Fibroblast of lung (primary cell): ENCODE results near the gene MBNL2.

Experiments
- EZH2 ChIP-seq: IDR thresholded peaks from 2 replicates; pipeline ENCODE4 v1.5.1; 2012; ENCODE audit warnings: low read length, control low read depth, mild to moderate bottlenecking; ENCODE audit errors: missing control alignments
- TF ChIP-seq, protein P1 (sequence below), 2 donors: IDR thresholded peaks in 1 of 2; conservative IDR thresholded peaks in 1 of 2; 1 replicate in 1 of 2; 2 replicates in 1 of 2; pipeline ENCODE4 v1.5.1; 2011 to 2012; ENCODE audit warnings: low read length in 2 of 2, control low read depth in 1 of 2, inconsistent platforms in 1 of 2, low read depth in 1 of 2, mild to moderate bottlenecking in 1 of 2

DNA sequence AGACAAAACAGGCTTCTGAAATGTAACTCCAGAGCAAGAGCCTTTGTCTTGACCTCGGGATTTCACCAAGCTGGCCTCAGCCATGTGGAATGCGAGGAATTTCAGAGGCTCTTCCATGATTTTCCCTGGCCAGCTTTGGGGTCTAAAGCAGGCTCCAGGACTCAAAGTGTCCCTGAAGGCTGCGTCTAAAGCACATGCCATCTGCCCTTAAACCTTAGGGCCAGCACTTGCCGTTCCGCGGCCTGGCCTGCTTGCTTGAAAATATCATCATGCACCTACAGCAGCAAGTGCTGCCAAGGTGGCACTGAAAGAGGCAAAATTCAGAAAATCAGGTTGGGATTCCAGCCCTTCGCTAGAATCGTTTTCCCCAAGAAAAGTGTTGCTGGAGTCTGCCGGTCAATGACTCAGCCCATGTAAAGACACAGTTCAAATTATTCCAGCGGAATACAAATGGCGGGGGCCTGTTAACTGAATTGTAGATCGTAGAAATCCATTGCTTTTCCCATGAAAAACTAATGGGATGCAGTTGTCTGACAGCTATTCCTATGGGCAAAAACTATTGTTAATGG lies 106.2 kb downstream of the MBNL2 start:
- TF ChIP-seq, protein P1, sequence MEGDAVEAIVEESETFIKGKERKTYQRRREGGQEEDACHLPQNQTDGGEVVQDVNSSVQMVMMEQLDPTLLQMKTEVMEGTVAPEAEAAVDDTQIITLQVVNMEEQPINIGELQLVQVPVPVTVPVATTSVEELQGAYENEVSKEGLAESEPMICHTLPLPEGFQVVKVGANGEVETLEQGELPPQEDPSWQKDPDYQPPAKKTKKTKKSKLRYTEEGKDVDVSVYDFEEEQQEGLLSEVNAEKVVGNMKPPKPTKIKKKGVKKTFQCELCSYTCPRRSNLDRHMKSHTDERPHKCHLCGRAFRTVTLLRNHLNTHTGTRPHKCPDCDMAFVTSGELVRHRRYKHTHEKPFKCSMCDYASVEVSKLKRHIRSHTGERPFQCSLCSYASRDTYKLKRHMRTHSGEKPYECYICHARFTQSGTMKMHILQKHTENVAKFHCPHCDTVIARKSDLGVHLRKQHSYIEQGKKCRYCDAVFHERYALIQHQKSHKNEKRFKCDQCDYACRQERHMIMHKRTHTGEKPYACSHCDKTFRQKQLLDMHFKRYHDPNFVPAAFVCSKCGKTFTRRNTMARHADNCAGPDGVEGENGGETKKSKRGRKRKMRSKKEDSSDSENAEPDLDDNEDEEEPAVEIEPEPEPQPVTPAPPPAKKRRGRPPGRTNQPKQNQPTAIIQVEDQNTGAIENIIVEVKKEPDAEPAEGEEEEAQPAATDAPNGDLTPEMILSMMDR (conservative IDR thresholded peaks at IDR 0.05 in 1 of 2, IDR thresholded peaks at IDR 0.05 in 1 of 2; ENCODE audit: low read depth in 1 of 2, low read length in 2 of 2) = no peak
- no peak for TF ChIP-seq EZH2
